HepG2 (cell line): ENCODE measurements around the gene MIA3. TPM values are rescaled to one million over a fixed set of nuclear protein-coding genes. Genes with fewer than 3 reads are reported as not detected.

Experiments used
- E2F2 ChIP-seq: sonication (generic); formaldehyde crosslinking; IDR thresholded peaks from 2 replicates; pipeline ENCODE4 v1.4.0; 2020; ENCODE audit warnings: missing genetic modification reagents, borderline replicate concordance
- GABPB1 ChIP-seq: IDR thresholded peaks from 2 replicates; pipeline ENCODE4 v1.6.1; 2016; ENCODE audit warnings: mild to moderate bottlenecking, missing genetic modification reagents, moderate library complexity, missing compliant biosample characterization
- MEIS2 ChIP-seq: sonication (generic); formaldehyde crosslinking; IDR thresholded peaks from 2 replicates; pipeline ENCODE4 v1.9.0; 2021; ENCODE audit warnings: mild to moderate bottlenecking, missing genetic modification reagents
- PITX1 ChIP-seq: sonication (generic); formaldehyde crosslinking; IDR thresholded peaks from 2 replicates; pipeline ENCODE4 v1.5.1; 2020; ENCODE audit warnings: mild to moderate bottlenecking, missing genetic modification reagents
- PLRG1 ChIP-seq: fragments of 450-650 bp; conservative IDR thresholded peaks from 2 replicates; pipeline ENCODE4 v1.6.1; 2016
- RBFOX2 ChIP-seq: fragments of 200-400 bp; formaldehyde crosslinking; IDR thresholded peaks from 2 replicates; pipeline ENCODE4 v1.6.1; 2017; ENCODE audit warnings: low read depth, mild to moderate bottlenecking, low read length
- SRY ChIP-seq: sonication (generic); formaldehyde crosslinking; IDR thresholded peaks from 2 replicates; pipeline ENCODE4 v1.8.0; 2022; ENCODE audit warnings: mild to moderate bottlenecking, missing genetic modification reagents
- TP53 ChIP-seq: sonication (generic); formaldehyde crosslinking; conservative IDR thresholded peaks from 2 replicates; pipeline ENCODE4 v1.4.0; 2020; ENCODE audit warnings: missing genetic modification reagents
- ZBTB7A ChIP-seq: sonication (generic); formaldehyde crosslinking; IDR thresholded peaks from 2 replicates; pipeline ENCODE4 v1.8.0; 2022; ENCODE audit warnings: mild to moderate bottlenecking, missing genetic modification reagents
- ZNF431 ChIP-seq: sonication (generic); formaldehyde crosslinking; IDR thresholded peaks from 2 replicates; pipeline ENCODE4 v1.9.0; 2022; ENCODE audit warnings: missing genetic modification reagents, low read depth, mild to moderate bottlenecking, borderline replicate concordance
- ZNF44 ChIP-seq: sonication (generic); formaldehyde crosslinking; IDR thresholded peaks from 2 replicates; pipeline ENCODE4 v1.5.1; 2020; ENCODE audit warnings: mild to moderate bottlenecking, missing genetic modification reagents
- ZNF451 ChIP-seq: sonication (generic); formaldehyde crosslinking; IDR thresholded peaks from 2 replicates; pipeline ENCODE4 v1.5.0; 2020; ENCODE audit warnings: mild to moderate bottlenecking, missing genetic modification reagents
- ZNF501 ChIP-seq: sonication (generic); formaldehyde crosslinking; IDR thresholded peaks from 2 replicates; pipeline ENCODE4 v1.5.1; 2020; ENCODE audit warnings: mild to moderate bottlenecking, moderate library complexity, missing genetic modification reagents
- polyA plus RNA-seq, 8 experiments: library from polyadenylated mRNA; depleted of rRNA in 3 of 8; stranded (reverse) in 7 of 8; unstranded in 1 of 8; fragments of >200 nt; fragmentation: Illumina TruSeq in 4 of 8; extraction: Trizol in 4 of 8; gene quantifications; 2 replicates each; pipeline versions ENCODE4 v1.2.1 to v1.2.3, GENCODE V29; 2011 to 2016; ENCODE audit warnings: low read depth in 4 of 8, missing spikeins in 1 of 8, mixed read lengths in 1 of 8; ENCODE audit not compliant: insufficient read depth in 1 of 8
- total RNA-seq, 5 experiments: library from RNA; depleted of rRNA; stranded (reverse); fragments of >200 nt; fragmentation: Illumina TruSeq; extraction: Trizol; gene quantifications; 2 replicates each; pipeline ENCODE4 v1.2.3, GENCODE V29; 2016; ENCODE audit warnings: low read depth in 1 of 5
- TF ChIP-seq, protein P1 (sequence below): sonication (generic); formaldehyde crosslinking; IDR thresholded peaks from 2 replicates; pipeline ENCODE4 v1.5.0; 2020; ENCODE audit warnings: mild to moderate bottlenecking, missing genetic modification reagents, borderline replicate concordance
- TF ChIP-seq, protein P2 (sequence below): sonication (generic); formaldehyde crosslinking; IDR thresholded peaks from 2 replicates; pipeline ENCODE4 v1.8.0; 2022; ENCODE audit warnings: missing genetic modification reagents, mild to moderate bottlenecking, moderate library complexity, borderline replicate concordance
- TF ChIP-seq, protein P3 (sequence below): sonication (generic); formaldehyde crosslinking; IDR thresholded peaks from 2 replicates; pipeline ENCODE4 v1.5.1; 2020; ENCODE audit warnings: mild to moderate bottlenecking, missing genetic modification reagents, moderate library complexity
- TF ChIP-seq, protein P4 (sequence below): sonication (generic); formaldehyde crosslinking; IDR thresholded peaks from 2 replicates; pipeline ENCODE4 v1.4.0; 2020; ENCODE audit warnings: missing genetic modification reagents, borderline replicate concordance

MIA3 gene
- total and polyA plus RNA-seq, 2 of the 13 experiments (the other 11 are each of a cell fraction or from before 2014, with no cell fraction given), result 45.6 to 48.7 TPM

GRCh38 chr1:222643938-222644635 is 26.2 kb downstream of the MIA3 start (continued):
- TF ChIP-seq, protein P1, sequence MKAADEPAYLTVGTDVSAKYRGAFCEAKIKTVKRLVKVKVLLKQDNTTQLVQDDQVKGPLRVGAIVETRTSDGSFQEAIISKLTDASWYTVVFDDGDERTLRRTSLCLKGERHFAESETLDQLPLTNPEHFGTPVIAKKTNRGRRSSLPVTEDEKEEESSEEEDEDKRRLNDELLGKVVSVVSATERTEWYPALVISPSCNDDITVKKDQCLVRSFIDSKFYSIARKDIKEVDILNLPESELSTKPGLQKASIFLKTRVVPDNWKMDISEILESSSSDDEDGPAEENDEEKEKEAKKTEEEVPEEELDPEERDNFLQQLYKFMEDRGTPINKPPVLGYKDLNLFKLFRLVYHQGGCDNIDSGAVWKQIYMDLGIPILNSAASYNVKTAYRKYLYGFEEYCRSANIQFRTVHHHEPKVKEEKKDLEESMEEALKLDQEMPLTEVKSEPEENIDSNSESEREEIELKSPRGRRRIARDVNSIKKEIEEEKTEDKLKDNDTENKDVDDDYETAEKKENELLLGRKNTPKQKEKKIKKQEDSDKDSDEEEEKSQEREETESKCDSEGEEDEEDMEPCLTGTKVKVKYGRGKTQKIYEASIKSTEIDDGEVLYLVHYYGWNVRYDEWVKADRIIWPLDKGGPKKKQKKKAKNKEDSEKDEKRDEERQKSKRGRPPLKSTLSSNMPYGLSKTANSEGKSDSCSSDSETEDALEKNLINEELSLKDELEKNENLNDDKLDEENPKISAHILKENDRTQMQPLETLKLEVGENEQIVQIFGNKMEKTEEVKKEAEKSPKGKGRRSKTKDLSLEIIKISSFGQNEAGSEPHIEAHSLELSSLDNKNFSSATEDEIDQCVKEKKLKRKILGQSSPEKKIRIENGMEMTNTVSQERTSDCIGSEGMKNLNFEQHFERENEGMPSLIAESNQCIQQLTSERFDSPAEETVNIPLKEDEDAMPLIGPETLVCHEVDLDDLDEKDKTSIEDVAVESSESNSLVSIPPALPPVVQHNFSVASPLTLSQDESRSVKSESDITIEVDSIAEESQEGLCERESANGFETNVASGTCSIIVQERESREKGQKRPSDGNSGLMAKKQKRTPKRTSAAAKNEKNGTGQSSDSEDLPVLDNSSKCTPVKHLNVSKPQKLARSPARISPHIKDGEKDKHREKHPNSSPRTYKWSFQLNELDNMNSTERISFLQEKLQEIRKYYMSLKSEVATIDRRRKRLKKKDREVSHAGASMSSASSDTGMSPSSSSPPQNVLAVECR (CRISPR knock-in tag), result peak; percentile 97
- TF ChIP-seq RBFOX2 (peak; percentile 75), TP53 (CRISPR knock-in tag) (0 out of 2 replicates have a peak, but pooled peaks have one; percentile 38), ZNF431 (CRISPR knock-in tag) (no peak), SRY (no peak), ZBTB7A (CRISPR knock-in tag) (no peak), ZNF451 (CRISPR knock-in tag) (no peak), GABPB1 (CRISPR knock-in tag) (peak; percentile 92), PITX1 (CRISPR knock-in tag) (peak; percentile 85), ZNF44 (CRISPR knock-in tag) (0 out of 2 replicates have a peak, but pooled peaks have one; percentile 39), ZNF501 (CRISPR knock-in tag) (peak; percentile 88), PLRG1 (no peak), E2F2 (CRISPR knock-in tag) (no peak), MEIS2 (no peak)
- TF ChIP-seq, protein P2, sequence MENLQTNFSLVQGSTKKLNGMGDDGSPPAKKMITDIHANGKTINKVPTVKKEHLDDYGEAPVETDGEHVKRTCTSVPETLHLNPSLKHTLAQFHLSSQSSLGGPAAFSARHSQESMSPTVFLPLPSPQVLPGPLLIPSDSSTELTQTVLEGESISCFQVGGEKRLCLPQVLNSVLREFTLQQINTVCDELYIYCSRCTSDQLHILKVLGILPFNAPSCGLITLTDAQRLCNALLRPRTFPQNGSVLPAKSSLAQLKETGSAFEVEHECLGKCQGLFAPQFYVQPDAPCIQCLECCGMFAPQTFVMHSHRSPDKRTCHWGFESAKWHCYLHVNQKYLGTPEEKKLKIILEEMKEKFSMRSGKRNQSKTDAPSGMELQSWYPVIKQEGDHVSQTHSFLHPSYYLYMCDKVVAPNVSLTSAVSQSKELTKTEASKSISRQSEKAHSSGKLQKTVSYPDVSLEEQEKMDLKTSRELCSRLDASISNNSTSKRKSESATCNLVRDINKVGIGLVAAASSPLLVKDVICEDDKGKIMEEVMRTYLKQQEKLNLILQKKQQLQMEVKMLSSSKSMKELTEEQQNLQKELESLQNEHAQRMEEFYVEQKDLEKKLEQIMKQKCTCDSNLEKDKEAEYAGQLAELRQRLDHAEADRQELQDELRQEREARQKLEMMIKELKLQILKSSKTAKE, result no peak
- TF ChIP-seq, protein P3, sequence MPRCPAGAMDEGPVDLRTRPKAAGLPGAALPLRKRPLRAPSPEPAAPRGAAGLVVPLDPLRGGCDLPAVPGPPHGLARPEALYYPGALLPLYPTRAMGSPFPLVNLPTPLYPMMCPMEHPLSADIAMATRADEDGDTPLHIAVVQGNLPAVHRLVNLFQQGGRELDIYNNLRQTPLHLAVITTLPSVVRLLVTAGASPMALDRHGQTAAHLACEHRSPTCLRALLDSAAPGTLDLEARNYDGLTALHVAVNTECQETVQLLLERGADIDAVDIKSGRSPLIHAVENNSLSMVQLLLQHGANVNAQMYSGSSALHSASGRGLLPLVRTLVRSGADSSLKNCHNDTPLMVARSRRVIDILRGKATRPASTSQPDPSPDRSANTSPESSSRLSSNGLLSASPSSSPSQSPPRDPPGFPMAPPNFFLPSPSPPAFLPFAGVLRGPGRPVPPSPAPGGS (CRISPR knock-in tag), result peak; percentile 62; the same call in 1 of the 2 replicates
- TF ChIP-seq, protein P4, sequence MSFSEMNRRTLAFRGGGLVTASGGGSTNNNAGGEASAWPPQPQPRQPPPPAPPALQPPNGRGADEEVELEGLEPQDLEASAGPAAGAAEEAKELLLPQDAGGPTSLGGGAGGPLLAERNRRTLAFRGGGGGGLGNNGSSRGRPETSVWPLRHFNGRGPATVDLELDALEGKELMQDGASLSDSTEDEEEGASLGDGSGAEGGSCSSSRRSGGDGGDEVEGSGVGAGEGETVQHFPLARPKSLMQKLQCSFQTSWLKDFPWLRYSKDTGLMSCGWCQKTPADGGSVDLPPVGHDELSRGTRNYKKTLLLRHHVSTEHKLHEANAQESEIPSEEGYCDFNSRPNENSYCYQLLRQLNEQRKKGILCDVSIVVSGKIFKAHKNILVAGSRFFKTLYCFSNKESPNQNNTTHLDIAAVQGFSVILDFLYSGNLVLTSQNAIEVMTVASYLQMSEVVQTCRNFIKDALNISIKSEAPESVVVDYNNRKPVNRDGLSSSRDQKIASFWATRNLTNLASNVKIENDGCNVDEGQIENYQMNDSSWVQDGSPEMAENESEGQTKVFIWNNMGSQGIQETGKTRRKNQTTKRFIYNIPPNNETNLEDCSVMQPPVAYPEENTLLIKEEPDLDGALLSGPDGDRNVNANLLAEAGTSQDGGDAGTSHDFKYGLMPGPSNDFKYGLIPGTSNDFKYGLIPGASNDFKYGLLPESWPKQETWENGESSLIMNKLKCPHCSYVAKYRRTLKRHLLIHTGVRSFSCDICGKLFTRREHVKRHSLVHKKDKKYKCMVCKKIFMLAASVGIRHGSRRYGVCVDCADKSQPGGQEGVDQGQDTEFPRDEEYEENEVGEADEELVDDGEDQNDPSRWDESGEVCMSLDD (CRISPR knock-in tag), result no peak
